22Rv1 (cell line): ENCODE data around the gene GPNMB.

Experiments used
- ZFX ChIP-seq: fragments of 450-650 bp; IDR thresholded peaks from 2 replicates; pipeline ENCODE4 v1.6.1; 2017; ENCODE audit warnings: antibody characterized with exemption, borderline replicate concordance
- TF ChIP-seq, protein P1 (sequence below): fragments of 450-650 bp; IDR thresholded peaks from 2 replicates; pipeline ENCODE4 v1.5.1; 2017; ENCODE audit warnings: mild to moderate bottlenecking

DNA sequence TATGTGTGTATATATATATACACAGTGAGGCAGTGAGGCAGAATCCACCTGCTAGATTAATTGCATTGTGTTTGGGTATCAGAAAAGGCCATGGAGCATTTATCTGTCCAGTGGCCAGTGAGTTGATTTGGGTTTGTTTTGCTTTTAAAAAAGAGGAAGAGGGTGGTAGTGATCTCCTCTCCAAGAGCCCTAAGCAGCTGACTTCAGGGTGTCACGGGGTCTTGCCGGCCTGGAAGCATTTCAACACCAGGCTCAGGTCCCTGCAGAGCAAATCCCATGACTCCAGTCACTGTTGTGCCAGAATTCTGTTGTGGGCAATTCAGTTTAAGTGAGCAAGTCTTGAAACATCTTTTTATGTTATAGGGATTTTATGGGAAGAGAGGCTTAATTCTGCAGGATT is 30.6 kb upstream of the GPNMB start:
- TF ChIP-seq, protein P1, sequence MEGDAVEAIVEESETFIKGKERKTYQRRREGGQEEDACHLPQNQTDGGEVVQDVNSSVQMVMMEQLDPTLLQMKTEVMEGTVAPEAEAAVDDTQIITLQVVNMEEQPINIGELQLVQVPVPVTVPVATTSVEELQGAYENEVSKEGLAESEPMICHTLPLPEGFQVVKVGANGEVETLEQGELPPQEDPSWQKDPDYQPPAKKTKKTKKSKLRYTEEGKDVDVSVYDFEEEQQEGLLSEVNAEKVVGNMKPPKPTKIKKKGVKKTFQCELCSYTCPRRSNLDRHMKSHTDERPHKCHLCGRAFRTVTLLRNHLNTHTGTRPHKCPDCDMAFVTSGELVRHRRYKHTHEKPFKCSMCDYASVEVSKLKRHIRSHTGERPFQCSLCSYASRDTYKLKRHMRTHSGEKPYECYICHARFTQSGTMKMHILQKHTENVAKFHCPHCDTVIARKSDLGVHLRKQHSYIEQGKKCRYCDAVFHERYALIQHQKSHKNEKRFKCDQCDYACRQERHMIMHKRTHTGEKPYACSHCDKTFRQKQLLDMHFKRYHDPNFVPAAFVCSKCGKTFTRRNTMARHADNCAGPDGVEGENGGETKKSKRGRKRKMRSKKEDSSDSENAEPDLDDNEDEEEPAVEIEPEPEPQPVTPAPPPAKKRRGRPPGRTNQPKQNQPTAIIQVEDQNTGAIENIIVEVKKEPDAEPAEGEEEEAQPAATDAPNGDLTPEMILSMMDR: no peak
- TF ChIP-seq ZFX: no peak
